GM23338 (cell line): ENCODE results near the gene CCNF. TPM values are rescaled to one million over a fixed set of nuclear protein-coding genes. Genes with fewer than 3 reads are reported as not detected.

Experiments
- ATAC-seq: fragments of 200-7000 bp; cut with Tn5 transposase; 3 replicates; pipeline ENCODE4 v1.9.1; 2020
- DNase-seq: peaks from one replicate; pipeline ENCODE4 v3.0.0-alpha.2; 2015; ENCODE audit warnings: low spot score
- H2AFZ ChIP-seq: fragments of 200-600 bp; sonication (generic); 2 replicates; pipeline ENCODE4 v1.8.0; 2016; ENCODE audit warnings: antibody characterized with exemption, mild to moderate bottlenecking, moderate library complexity
- H3F3A ChIP-seq: fragments of 200-600 bp; sonication (generic); replicated peaks from 2 replicates; pipeline ENCODE4 v1.8.0; 2017; ENCODE audit warnings: antibody characterized with exemption, mixed run types, low read depth
- H3K27ac ChIP-seq: fragments of 200-600 bp; sonication (generic); 2 replicates; pipeline ENCODE4 v1.6.1; 2016; ENCODE audit warnings: low read depth
- H3K27me3 ChIP-seq: fragments of 200-600 bp; sonication (generic); 2 replicates; pipeline ENCODE4 v1.8.0; 2016; ENCODE audit warnings: mild to moderate bottlenecking, mixed run types, moderate library complexity; ENCODE audit not compliant: insufficient read depth
- H3K36me3 ChIP-seq: fragments of 200-600 bp; sonication (generic); 2 replicates; pipeline ENCODE4 v1.8.0; 2016; ENCODE audit warnings: mild to moderate bottlenecking; ENCODE audit not compliant: insufficient read depth
- H3K4me1 ChIP-seq: fragments of 200-600 bp; sonication (generic); 2 replicates; pipeline ENCODE4 v1.8.0; 2016; ENCODE audit warnings: mild to moderate bottlenecking, moderate library complexity; ENCODE audit not compliant: insufficient read depth
- H3K4me2 ChIP-seq: fragments of 200-600 bp; sonication (generic); 2 replicates; pipeline ENCODE4 v1.7.1; 2017; ENCODE audit warnings: mixed run types
- H3K4me3 ChIP-seq: fragments of 200-600 bp; sonication (generic); 2 replicates; pipeline ENCODE4 v1.6.1; 2016; ENCODE audit warnings: mixed run types
- H3K79me2 ChIP-seq: fragments of 200-600 bp; sonication (generic); replicated peaks from 2 replicates; pipeline ENCODE4 v1.8.0; 2017; ENCODE audit warnings: mild to moderate bottlenecking; ENCODE audit not compliant: insufficient read depth
- H3K9me2 ChIP-seq: fragments of 200-600 bp; sonication (generic); 2 replicates; pipeline ENCODE4 v1.8.0; 2017; ENCODE audit not compliant: insufficient read depth
- H4K20me1 ChIP-seq: fragments of 200-600 bp; sonication (generic); replicated peaks from 2 replicates; pipeline ENCODE4 v1.8.0; 2017; ENCODE audit warnings: mild to moderate bottlenecking; ENCODE audit not compliant: insufficient read depth
- H3K27ac Mint-ChIP-seq: 2 replicates; pipeline ENCODE4 v1.8.0; 2020; ENCODE audit warnings: inconsistent platforms, mild to moderate bottlenecking, moderate library complexity, mixed read lengths
- H3K27me3 Mint-ChIP-seq: 3 replicates; pipeline ENCODE4 v1.8.0; 2022; ENCODE audit warnings: low read depth, mild to moderate bottlenecking, moderate library complexity, mixed read lengths, inconsistent platforms; ENCODE audit not compliant: insufficient read depth, poor library complexity
- H3K36me3 Mint-ChIP-seq: 3 replicates; pipeline ENCODE4 v1.8.0; 2021; ENCODE audit warnings: low read depth, mild to moderate bottlenecking, inconsistent platforms, moderate library complexity, mixed read lengths
- H3K4me1 Mint-ChIP-seq: 3 replicates; pipeline ENCODE4 v1.8.0; 2020; ENCODE audit warnings: mild to moderate bottlenecking, inconsistent platforms, mixed read lengths
- H3K4me3 Mint-ChIP-seq: 3 replicates; pipeline ENCODE4 v1.8.0; 2021; ENCODE audit warnings: moderate library complexity, mild to moderate bottlenecking, inconsistent platforms, mixed read lengths
- H3K9me3 Mint-ChIP-seq: 3 replicates; pipeline ENCODE4 v1.8.0; 2020; ENCODE audit warnings: moderate library complexity, mild to moderate bottlenecking, inconsistent platforms, mixed read lengths
- CREB1 ChIP-seq: fragments of 250-450 bp; sonication (Bioruptor Pico); IDR thresholded peaks from 2 replicates; pipeline ENCODE4 v1.5.0; 2020; ENCODE audit warnings: low read depth, mild to moderate bottlenecking, moderate library complexity
- CTCF ChIP-seq, 2 experiments: fragments of 200-600 bp in 1 of 2; sonication (generic) in 1 of 2; conservative IDR thresholded peaks; 2 replicates each; pipeline versions ENCODE4 v1.5.1 to v1.6.1; 2016 to 2017; ENCODE audit warnings: antibody characterized with exemption in 2 of 2, low read depth in 2 of 2, mild to moderate bottlenecking in 2 of 2, moderate library complexity in 1 of 2
- EZH2 ChIP-seq: fragments of 200-600 bp; sonication (generic); IDR thresholded peaks from one replicate; pipeline ENCODE4 v1.8.0; 2017; ENCODE audit warnings: antibody characterized with exemption, mild to moderate bottlenecking, low read depth; ENCODE audit not compliant: unreplicated experiment
- EZH2phosphoT487 ChIP-seq: fragments of 200-600 bp; sonication (generic); IDR thresholded peaks from one replicate; pipeline ENCODE4 v1.8.1; 2018; ENCODE audit warnings: antibody characterized with exemption; ENCODE audit not compliant: unreplicated experiment
- JUNB ChIP-seq: IDR thresholded peaks from one replicate; pipeline ENCODE4 v1.6.1; 2016; ENCODE audit warnings: antibody characterized with exemption; ENCODE audit not compliant: unreplicated experiment
- POLR2AphosphoS5 ChIP-seq: IDR thresholded peaks from 2 replicates; pipeline ENCODE4 v1.6.1; 2016; ENCODE audit warnings: antibody characterized with exemption, low read depth
- REST ChIP-seq: IDR thresholded peaks from one replicate; pipeline ENCODE4 v1.6.1; 2018; ENCODE audit warnings: antibody characterized with exemption; ENCODE audit not compliant: unreplicated experiment
- STAT1 ChIP-seq: IDR thresholded peaks from one replicate; pipeline ENCODE4 v1.6.1; 2016; ENCODE audit warnings: antibody characterized with exemption; ENCODE audit not compliant: unreplicated experiment
- ZNF114 ChIP-seq: fragments of 250-450 bp; sonication (Bioruptor Pico); IDR thresholded peaks from 2 replicates; pipeline ENCODE4 v1.5.0; 2020; ENCODE audit warnings: mild to moderate bottlenecking, moderate library complexity
- ZNF462 ChIP-seq: fragments of 250-450 bp; sonication (Bioruptor Pico); IDR thresholded peaks from 2 replicates; pipeline ENCODE4 v1.5.0; 2020; ENCODE audit warnings: mild to moderate bottlenecking, moderate library complexity
- polyA plus RNA-seq: library from polyadenylated mRNA; unstranded; fragments of >200 nt; fragmentation: Nextera tagmentation; extraction: Ambion mirVana; gene quantifications from 2 replicates; pipeline ENCODE4 v1.2.1, GENCODE V29; 2016
- total RNA-seq: library from RNA; depleted of rRNA; stranded (reverse); fragments of >200 nt; shearing (Covaris generic); gene quantifications from 2 replicates; pipeline ENCODE4 v1.2.3, GENCODE V29; 2014
- TF ChIP-seq, protein P1 (sequence below): IDR thresholded peaks from 2 replicates; pipeline ENCODE4 v1.6.1; 2016; ENCODE audit warnings: antibody characterized with exemption

Gene CCNF
- total and polyA plus RNA-seq, 2 experiments from 2014 or later = 21.2 to 54.2 TPM

DNA sequence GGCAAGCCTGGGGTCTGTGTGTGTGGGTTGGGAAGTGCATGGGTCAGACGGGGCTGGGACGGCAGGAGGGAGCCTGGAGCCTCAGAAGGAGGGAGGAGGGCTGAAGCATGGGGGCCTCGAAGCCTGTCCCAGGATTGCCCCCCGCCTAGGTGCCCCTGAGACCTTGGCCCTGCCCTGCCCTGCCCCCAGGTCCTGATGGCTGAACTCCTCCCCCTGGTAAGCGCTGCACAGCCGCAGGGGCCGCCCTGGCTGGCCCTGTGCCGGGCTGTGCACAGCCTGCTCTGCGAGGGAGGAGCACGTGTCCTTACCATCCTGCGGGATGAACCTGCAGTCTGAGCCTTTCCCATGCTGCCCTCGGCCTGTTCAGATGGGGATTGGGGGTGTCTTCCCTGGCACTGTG is 35.1 kb downstream of the CCNF start (continued):
- no peak for TF ChIP-seq ZNF462
- no peak for TF ChIP-seq CREB1 (CRISPR knock-in tag)
- no peak for TF ChIP-seq JUNB
- TF ChIP-seq POLR2AphosphoS5 = no peak
- TF ChIP-seq EZH2 = no peak
- TF ChIP-seq, protein P1, sequence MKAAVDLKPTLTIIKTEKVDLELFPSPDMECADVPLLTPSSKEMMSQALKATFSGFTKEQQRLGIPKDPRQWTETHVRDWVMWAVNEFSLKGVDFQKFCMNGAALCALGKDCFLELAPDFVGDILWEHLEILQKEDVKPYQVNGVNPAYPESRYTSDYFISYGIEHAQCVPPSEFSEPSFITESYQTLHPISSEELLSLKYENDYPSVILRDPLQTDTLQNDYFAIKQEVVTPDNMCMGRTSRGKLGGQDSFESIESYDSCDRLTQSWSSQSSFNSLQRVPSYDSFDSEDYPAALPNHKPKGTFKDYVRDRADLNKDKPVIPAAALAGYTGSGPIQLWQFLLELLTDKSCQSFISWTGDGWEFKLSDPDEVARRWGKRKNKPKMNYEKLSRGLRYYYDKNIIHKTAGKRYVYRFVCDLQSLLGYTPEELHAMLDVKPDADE = no peak
- TF ChIP-seq EZH2phosphoT487 = no peak
- no peak for TF ChIP-seq STAT1

DNA sequence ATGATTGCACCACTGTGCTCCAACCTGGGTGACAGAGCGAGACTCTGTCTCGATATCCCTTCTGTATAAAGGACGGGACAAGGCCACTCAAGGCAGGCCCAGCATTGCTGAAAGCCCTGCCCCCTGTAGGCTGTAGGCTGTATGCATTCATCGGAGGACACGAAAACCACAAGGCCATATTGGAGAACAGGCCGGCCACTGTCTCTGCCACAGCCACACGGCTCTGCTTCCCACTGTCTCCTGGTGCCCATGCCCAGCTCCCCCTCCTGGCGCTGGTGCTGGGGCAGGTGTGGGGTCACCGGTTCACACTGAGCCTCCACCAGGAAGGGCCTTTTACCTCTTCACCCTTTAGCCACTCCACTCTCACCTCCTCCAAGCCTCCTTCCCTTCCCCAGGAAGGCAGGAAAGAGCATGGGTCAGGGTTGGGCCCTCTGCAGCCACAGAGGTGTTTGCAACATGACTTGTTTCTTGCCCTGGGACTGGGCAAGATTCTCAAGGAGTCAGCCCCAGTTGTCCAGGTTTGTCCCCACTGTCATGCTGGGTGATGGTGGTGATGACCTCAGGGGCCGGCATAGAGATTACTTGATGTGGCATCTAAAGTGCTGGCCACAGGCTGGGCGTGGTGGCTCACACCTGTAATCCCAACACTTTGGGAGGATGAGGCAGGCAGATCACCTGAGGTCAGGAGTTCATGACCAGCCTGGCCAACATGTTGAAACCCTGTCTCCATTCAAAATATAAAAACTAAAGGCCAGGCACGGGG is 36.6 kb downstream of the CCNF start:
- Histone ChIP-seq H3K36me3 (no peaks in the 10 kb centered on the region), H3K27me3 (peaks cover 30% of the 10 kb centered on the region), H3K27ac (no peak overlapping the region), H3K4me1 (peaks cover 17% of the 10 kb centered on the region), H3K4me2 (no peak overlapping the region), H3K79me2 (peaks cover 11% of the 10 kb centered on the region), H2AFZ (no peak overlapping the region), H4K20me1 (no peaks in the 10 kb centered on the region; the same call in 1 of the 2 replicates), H3K9me2 (no peaks in the 10 kb centered on the region), H3K4me3 (no peak overlapping the region), H3F3A (peaks cover 20% of the 10 kb centered on the region)
- H3K27ac Mint-ChIP-seq = no peak overlapping the region
- H3K9me3 Mint-ChIP-seq = no peaks in the 10 kb centered on the region
- no peak overlapping the region for H3K4me3 Mint-ChIP-seq
- peaks cover 10% of the 10 kb centered on the region for H3K36me3 Mint-ChIP-seq
- DNase-seq (peak; percentile 75), ATAC-seq (peak; percentile 21)
- H3K4me1 Mint-ChIP-seq = peaks cover 12% of the 10 kb centered on the region
- peaks cover 32% of the 10 kb centered on the region for H3K27me3 Mint-ChIP-seq
- TF ChIP-seq ZNF114 = no peak
- peak; percentile 55 to 70 for TF ChIP-seq CTCF (conservative IDR thresholded peaks at IDR 0.05; ENCODE audit: low read depth in 2 of 2)
- no peak for TF ChIP-seq REST
